Activated B cell treated with CpG ODN at 0.5 μM for 24 hours (primary cell): ENCODE measurements around the gene PAEP. TPM values are rescaled to one million over a fixed set of nuclear protein-coding genes. Genes with fewer than 3 reads are reported as not detected.

Experiments
- ATAC-seq: fragments of 200-7000 bp; cut with Tn5 transposase; one replicate; pipeline ENCODE4 v1.10.0; 2021; ENCODE audit warnings: low read depth, mild to moderate bottlenecking, moderate library complexity
- CTCF ChIA-PET: fragments of 350-600 bp; sonication (Branson Sonifier 250); formaldehyde crosslinking; loops from one replicate; lab custom pipeline; 2021; ENCODE audit warnings: antibody characterized with exemption; lab: Charles Lee
- POLR2A ChIA-PET: fragments of 350-600 bp; sonication (Branson Sonifier 250); formaldehyde crosslinking; loops from one replicate; lab custom pipeline; 2021; ENCODE audit warnings: antibody characterized with exemption; lab: Charles Lee
- DNase-seq: peaks from one replicate; pipeline ENCODE4 v3.0.0; 2022
- H3K27ac Mint-ChIP-seq: one replicate; pipeline ENCODE4 v1.8.0; 2020; ENCODE audit warnings: mixed read lengths
- H3K27me3 Mint-ChIP-seq: one replicate; pipeline ENCODE4 v1.8.0; 2021; ENCODE audit warnings: mixed read lengths
- H3K36me3 Mint-ChIP-seq: one replicate; pipeline ENCODE4 v1.8.0; 2021; ENCODE audit warnings: low read depth, mixed read lengths
- H3K4me1 Mint-ChIP-seq: one replicate; pipeline ENCODE4 v1.8.0; 2021; ENCODE audit warnings: mixed read lengths
- H3K4me3 Mint-ChIP-seq: one replicate; pipeline ENCODE4 v1.8.0; 2020; ENCODE audit warnings: mild to moderate bottlenecking, mixed read lengths
- H3K9me3 Mint-ChIP-seq: one replicate; pipeline ENCODE4 v1.8.0; 2020; ENCODE audit warnings: mixed read lengths
- intact Hi-C: fragments of 100-400 bp; cut with micrococcal nuclease; formaldehyde crosslinking; loops from one replicate; pipeline ENCODE4 v1.15.1; 2024
- total RNA-seq: library from RNA; stranded (reverse); gene quantifications from 2 replicates; pipeline ENCODE4 v1.2.3, GENCODE V29; 2022
- TF ChIP-seq, protein P1 (sequence below): fragments of 200-600 bp; IDR thresholded peaks from one replicate; pipeline ENCODE4 v1.8.0; 2022; ENCODE audit warnings: antibody characterized with exemption, mild to moderate bottlenecking

Gene PAEP
- total RNA-seq, 1 donor from 2014 or later, result not detected

DNA sequence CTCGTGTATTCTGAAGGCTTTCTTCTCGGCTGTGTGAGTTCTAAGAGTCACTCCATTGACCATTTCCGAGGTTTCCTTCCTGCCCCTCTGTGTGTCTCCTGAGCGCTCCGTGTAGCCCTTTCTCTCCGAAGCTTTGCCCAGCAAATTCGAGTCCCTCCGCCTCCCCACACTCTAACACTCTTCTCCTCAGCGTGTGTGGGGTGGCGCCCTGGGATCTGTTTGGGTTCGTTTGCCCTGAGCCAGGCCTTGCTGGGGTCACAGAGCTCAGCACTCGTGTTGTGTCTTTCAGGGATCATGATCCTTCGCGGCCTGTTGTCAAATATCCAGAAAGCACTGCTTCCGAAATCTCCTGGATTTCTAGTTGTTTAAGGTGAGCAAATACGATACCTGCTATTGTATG is 5.6 kb upstream of the PAEP start:
- Mint-ChIP-seq H3K27ac (no peak overlapping the region), H3K4me1 (no peaks in the 10 kb centered on the region), H3K9me3 (no peaks in the 10 kb centered on the region), H3K27me3 (peaks cover 7% of the 10 kb centered on the region), H3K36me3 (no peaks in the 10 kb centered on the region), H3K4me3 (no peak overlapping the region)
- TF ChIP-seq, protein P1, sequence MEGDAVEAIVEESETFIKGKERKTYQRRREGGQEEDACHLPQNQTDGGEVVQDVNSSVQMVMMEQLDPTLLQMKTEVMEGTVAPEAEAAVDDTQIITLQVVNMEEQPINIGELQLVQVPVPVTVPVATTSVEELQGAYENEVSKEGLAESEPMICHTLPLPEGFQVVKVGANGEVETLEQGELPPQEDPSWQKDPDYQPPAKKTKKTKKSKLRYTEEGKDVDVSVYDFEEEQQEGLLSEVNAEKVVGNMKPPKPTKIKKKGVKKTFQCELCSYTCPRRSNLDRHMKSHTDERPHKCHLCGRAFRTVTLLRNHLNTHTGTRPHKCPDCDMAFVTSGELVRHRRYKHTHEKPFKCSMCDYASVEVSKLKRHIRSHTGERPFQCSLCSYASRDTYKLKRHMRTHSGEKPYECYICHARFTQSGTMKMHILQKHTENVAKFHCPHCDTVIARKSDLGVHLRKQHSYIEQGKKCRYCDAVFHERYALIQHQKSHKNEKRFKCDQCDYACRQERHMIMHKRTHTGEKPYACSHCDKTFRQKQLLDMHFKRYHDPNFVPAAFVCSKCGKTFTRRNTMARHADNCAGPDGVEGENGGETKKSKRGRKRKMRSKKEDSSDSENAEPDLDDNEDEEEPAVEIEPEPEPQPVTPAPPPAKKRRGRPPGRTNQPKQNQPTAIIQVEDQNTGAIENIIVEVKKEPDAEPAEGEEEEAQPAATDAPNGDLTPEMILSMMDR, result no peak
- ATAC-seq (no peak), DNase-seq (no peak)
- CTCF ChIA-PET, result no interaction called here
- intact Hi-C loops, result no loop called here
- POLR2A ChIA-PET, result no interaction called here

DNA sequence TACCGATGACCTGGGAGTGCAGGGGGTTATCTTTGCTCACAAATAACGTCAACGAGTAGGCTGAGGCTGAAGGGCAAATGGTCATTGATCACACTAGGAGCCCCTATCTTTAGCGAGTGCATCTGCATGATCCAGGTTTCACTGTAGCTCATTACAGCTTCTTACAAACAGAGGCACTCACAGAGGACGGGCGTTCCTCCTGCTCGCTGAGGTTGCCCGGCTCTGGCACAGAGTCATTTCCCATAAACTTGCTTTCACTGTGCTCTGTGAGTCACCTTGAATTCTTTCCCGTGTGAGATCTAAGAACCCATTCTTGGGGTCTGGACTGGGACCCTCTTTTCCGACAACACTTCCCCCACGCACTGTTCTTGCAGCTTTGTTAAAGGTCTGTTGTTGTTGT is 1.9 kb upstream of the PAEP start:
- Mint-ChIP-seq H3K4me1 (no peaks in the 10 kb centered on the region), H3K36me3 (no peaks in the 10 kb centered on the region), H3K27ac (no peak overlapping the region), H3K4me3 (no peak overlapping the region), H3K9me3 (no peaks in the 10 kb centered on the region), H3K27me3 (peaks cover 14% of the 10 kb centered on the region)
- ChIA-PET POLR2A (no interaction called here), CTCF (no interaction called here)
- TF ChIP-seq, protein P1, result no peak
- intact Hi-C loops, result no loop called here
- ATAC-seq (no peak), DNase-seq (no peak)

DNA sequence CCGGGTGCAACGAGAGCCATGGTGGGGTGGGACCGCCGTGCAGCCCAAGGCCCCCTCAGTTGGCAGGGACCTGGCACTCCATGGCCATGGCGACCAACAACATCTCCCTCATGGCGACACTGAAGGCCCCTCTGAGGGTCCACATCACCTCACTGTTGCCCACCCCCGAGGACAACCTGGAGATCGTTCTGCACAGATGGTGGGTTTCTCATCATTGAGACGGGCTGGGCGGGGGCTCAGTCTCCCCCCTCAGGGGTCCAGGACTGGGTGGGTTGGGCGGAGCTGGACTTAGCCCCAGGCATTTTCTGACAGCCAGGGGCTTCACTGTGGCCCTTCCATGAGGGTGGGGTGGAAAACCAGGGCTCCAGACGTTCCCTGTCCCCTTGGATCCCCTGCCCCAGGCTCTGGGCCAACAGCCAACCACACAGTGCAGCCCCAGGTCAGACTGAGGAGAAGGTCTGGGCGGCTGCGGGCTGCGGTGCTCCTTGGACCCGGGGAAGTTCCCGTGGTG is 734 bp downstream of the PAEP start:
- H3K27me3 Mint-ChIP-seq, result peaks cover 19% of the 10 kb centered on the region
- ATAC-seq (no peak), DNase-seq (no peak)
- TF ChIP-seq, protein P1, result no peak
- intact Hi-C loops, result no loop called here
- ChIA-PET CTCF (no interaction called here), POLR2A (no interaction called here)
- no peaks in the 10 kb centered on the region for H3K36me3 Mint-ChIP-seq
- no peak overlapping the region for H3K4me3 Mint-ChIP-seq
- no peak overlapping the region for H3K27ac Mint-ChIP-seq
- no peaks in the 10 kb centered on the region for H3K9me3 Mint-ChIP-seq
- H3K4me1 Mint-ChIP-seq, result no peaks in the 10 kb centered on the region

DNA sequence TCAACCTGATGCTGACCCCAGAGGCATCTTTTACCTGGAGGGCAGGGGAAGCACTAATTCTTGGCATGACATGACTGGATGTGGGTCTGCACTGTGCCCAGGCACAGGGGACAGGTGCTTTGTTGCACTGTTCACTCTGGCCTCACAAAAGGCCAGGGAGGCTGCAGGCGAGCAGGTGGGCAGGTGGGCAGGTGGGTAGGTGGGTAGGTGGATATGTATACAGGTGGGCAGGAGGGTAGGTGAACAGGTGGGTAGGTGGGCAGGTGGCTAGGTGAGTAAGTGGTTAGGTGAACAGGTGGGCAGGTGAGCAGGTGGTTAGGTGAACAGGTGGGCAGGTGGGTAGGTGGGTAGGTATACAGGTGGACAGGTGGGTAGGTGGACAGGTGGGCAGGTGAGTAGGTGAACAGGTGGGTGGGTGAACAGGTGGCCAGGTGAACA is 1.5 kb downstream of the PAEP start:
- Mint-ChIP-seq H3K27me3 (peaks cover 19% of the 10 kb centered on the region), H3K9me3 (no peaks in the 10 kb centered on the region), H3K4me1 (no peaks in the 10 kb centered on the region), H3K36me3 (no peaks in the 10 kb centered on the region), H3K4me3 (no peak overlapping the region), H3K27ac (no peak overlapping the region)
- no peak for ATAC-seq
- intact Hi-C loops, result no loop called here
- ChIA-PET POLR2A (no interaction called here), CTCF (no interaction called here)
- TF ChIP-seq, protein P1, result no peak
- no peak for DNase-seq

DNA sequence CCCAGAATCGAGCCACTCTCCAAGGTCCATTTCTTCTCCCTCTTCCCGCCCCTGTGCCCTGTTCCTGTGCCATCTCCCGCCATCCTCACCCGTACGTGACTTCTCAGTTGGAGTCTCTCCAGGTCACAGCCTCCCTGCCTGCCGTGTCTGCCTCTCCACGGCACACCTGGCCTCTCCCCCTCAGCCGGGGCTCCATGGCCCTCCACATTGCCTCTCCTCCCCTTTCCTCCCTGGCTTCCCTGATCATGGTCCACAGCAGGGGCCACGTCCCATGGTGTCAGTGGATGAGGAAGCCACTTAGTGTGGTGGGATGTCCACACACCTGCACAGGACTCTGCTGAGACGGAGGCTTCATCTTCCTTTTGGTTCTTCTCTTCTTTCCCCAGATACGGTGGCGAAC is 2.3 kb downstream of the PAEP start:
- Mint-ChIP-seq H3K36me3 (no peaks in the 10 kb centered on the region), H3K4me3 (no peak overlapping the region), H3K9me3 (peaks cover under 1% of the 10 kb centered on the region), H3K27me3 (peaks cover 16% of the 10 kb centered on the region), H3K27ac (no peak overlapping the region), H3K4me1 (no peaks in the 10 kb centered on the region)
- DNase-seq (no peak), ATAC-seq (no peak)
- TF ChIP-seq, protein P1, result no peak
- ChIA-PET POLR2A (no interaction called here), CTCF (no interaction called here)
- intact Hi-C loops, result no loop called here
